Stomach (tissue), 4 donors: ENCODE data around the gene PROSER1.

ENCODE experiments used
- POLR2A ChIP-seq, 4 donors: fragments of 450-650 bp; IDR thresholded peaks; one replicate each; pipeline ENCODE4 v1.6.1; 2016; ENCODE audit warnings: antibody characterized with exemption in 4 of 4, control low read depth in 2 of 4, mild to moderate bottlenecking in 1 of 4, moderate library complexity in 1 of 4
- POLR2AphosphoS5 ChIP-seq, 3 donors: sonication (generic); formaldehyde crosslinking; IDR thresholded peaks; one replicate each; pipeline ENCODE4 v1.6.1; 2016; ENCODE audit warnings: antibody characterized with exemption in 3 of 3
- TF ChIP-seq, protein P1 (sequence below), 7 experiments: fragments of 450-650 bp in 4 of 7; fragments of 200-600 bp in 3 of 7; sonication (generic) in 3 of 7; IDR thresholded peaks; one replicate each; pipeline ENCODE4 v1.5.1; 2016 to 2019; ENCODE audit warnings: antibody characterized with exemption in 7 of 7, control low read depth in 2 of 7, mild to moderate bottlenecking in 1 of 7

DNA sequence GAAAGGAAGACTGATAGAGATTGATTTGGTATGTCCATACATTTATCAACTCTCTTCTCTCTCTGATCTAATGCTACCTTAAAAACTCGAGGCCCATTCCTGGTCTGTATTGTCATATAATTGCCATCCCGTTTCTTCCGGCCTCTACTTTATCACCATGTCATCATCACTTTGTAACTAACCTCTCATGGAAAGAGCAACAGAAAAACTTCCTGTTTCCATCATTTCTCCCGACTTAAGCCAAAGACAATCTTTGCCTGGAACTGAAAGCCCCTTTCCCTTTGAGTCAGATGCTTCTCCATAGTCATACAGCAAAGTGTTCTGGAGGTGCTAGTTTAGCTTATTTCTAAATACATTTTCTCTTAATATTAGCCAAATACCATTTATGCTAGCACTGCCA lies 44.5 kb downstream of the PROSER1 start:
- TF ChIP-seq, protein P1, sequence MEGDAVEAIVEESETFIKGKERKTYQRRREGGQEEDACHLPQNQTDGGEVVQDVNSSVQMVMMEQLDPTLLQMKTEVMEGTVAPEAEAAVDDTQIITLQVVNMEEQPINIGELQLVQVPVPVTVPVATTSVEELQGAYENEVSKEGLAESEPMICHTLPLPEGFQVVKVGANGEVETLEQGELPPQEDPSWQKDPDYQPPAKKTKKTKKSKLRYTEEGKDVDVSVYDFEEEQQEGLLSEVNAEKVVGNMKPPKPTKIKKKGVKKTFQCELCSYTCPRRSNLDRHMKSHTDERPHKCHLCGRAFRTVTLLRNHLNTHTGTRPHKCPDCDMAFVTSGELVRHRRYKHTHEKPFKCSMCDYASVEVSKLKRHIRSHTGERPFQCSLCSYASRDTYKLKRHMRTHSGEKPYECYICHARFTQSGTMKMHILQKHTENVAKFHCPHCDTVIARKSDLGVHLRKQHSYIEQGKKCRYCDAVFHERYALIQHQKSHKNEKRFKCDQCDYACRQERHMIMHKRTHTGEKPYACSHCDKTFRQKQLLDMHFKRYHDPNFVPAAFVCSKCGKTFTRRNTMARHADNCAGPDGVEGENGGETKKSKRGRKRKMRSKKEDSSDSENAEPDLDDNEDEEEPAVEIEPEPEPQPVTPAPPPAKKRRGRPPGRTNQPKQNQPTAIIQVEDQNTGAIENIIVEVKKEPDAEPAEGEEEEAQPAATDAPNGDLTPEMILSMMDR (IDR thresholded peaks at IDR 0.05) = no peak
- TF ChIP-seq POLR2AphosphoS5 (IDR thresholded peaks at IDR 0.05) (no peak), POLR2A (IDR thresholded peaks at IDR 0.05) (no peak)
